Gastrocnemius medialis (tissue), 4 donors: Measurements from ENCODE around the gene MEIS1. TPM values are rescaled to one million over a fixed set of nuclear protein-coding genes. Genes with fewer than 3 reads are reported as not detected.

Experiments used
- ATAC-seq, 2 donors: fragments of 150-250 bp; one replicate each; pipeline ENCODE4 v1.9.1; 2016
- DNase-seq, 2 donors: peaks; one replicate each; pipeline ENCODE4 v3.0.0-alpha.2; 2019
- H3K27ac ChIP-seq, 4 donors: fragments of 200-600 bp; sonication (generic); 1 replicate in 1 of 4; 2 replicates in 3 of 4; pipeline ENCODE4 v1.5.1; 2016 to 2018; ENCODE audit warnings: mild to moderate bottlenecking in 2 of 4, moderate library complexity in 1 of 4
- H3K27me3 ChIP-seq, 3 donors: fragments of 200-600 bp; sonication (generic) in 2 of 3; 1 replicate in 1 of 3; 2 replicates in 2 of 3; pipeline versions ENCODE4 v1.5.1 to v1.6.0; 2016 to 2019; ENCODE audit warnings: mild to moderate bottlenecking in 1 of 3, moderate library complexity in 1 of 3
- H3K36me3 ChIP-seq, 2 donors: fragments of 200-600 bp; sonication (generic) in 1 of 2; one replicate each; pipeline ENCODE4 v1.5.1; 2017 to 2018
- H3K4me1 ChIP-seq, 2 donors: fragments of 200-600 bp; sonication (generic) in 1 of 2; one replicate each; pipeline ENCODE4 v1.5.1; 2016 to 2017; ENCODE audit warnings: mild to moderate bottlenecking in 2 of 2
- H3K4me3 ChIP-seq, 4 donors: fragments of 200-600 bp; sonication (generic) in 3 of 4; 1 replicate in 1 of 4; 2 replicates in 3 of 4; pipeline ENCODE4 v1.5.1; 2016 to 2019; ENCODE audit warnings: mild to moderate bottlenecking in 2 of 4
- H3K9me3 ChIP-seq, 3 donors: fragments of 200-600 bp; sonication (generic) in 2 of 3; 1 replicate in 1 of 3; 2 replicates in 2 of 3; pipeline ENCODE4 v1.5.1; 2016 to 2019
- POLR2A ChIP-seq, 2 donors: fragments of 450-650 bp; IDR thresholded peaks; one replicate each; pipeline ENCODE4 v1.6.1; 2017; ENCODE audit warnings: antibody characterized with exemption in 2 of 2, mild to moderate bottlenecking in 2 of 2, moderate library complexity in 2 of 2
- in situ Hi-C, 4 donors: fragments of 200-750 bp; cut with MboI; loops; one replicate each; pipeline versions ENCODE4 v1.15.0 to v1.8.0; 2017; ENCODE audit warnings: low sequenced_read_pairs in 4 of 4
- intact Hi-C: fragments of 100-400 bp; cut with DNase I; formaldehyde crosslinking; loops from one replicate; pipeline ENCODE4 v1.15.1; 2023; ENCODE audit warnings: low total_unique reads
- total RNA-seq, 4 donors: library from RNA; depleted of rRNA; stranded (reverse); fragments of >200 nt; gene quantifications; one replicate each; pipeline versions ENCODE4 v1.1.0 to v1.2.3, GENCODE V29; 2016
- TF ChIP-seq, protein P1 (sequence below), 5 experiments: fragments of 450-650 bp in 3 of 5; fragments of 200-600 bp in 2 of 5; sonication (generic) in 2 of 5; IDR thresholded peaks in 4 of 5; conservative IDR thresholded peaks in 1 of 5; 1 replicate in 4 of 5; 2 replicates in 1 of 5; pipeline ENCODE4 v1.5.1; 2016 to 2019; ENCODE audit warnings: antibody characterized with exemption in 5 of 5, mild to moderate bottlenecking in 3 of 5, moderate library complexity in 3 of 5

MEIS1 gene
- total RNA-seq, 4 donors from 2014 or later = 1.3 to 8.2 (median 2.0) TPM

DNA sequence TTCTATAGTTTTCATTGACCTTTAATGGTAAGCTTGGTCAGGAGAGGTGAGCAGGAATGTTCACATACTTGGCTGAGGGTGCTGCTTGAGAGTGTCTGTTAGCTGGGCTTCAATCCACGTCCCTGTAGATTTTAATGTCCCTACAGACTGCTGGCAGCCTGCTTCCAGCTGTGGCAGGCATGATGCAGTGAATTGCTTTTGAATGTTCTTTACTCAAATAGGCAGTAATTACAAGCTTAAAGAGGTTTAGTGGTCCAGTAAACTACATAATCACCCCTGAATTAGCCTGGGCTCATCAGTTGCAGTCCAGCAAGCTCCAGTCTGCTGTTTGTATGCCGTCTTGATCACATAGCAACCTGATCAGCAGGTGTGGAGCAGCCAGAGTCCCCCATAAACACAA is 102.1 kb downstream of the MEIS1 start:
- in situ Hi-C loops = no loop called here
- no peaks in the 10 kb centered on the region for H3K9me3 ChIP-seq
- no peaks in the 10 kb centered on the region for H3K36me3 ChIP-seq
- no peak overlapping the region for H3K4me3 ChIP-seq
- no peak for DNase-seq
- no peak for ATAC-seq
- no peak overlapping the region for H3K27ac ChIP-seq
- H3K27me3 ChIP-seq = no peaks in the 10 kb centered on the region
- H3K4me1 ChIP-seq = no peaks in the 10 kb centered on the region
- TF ChIP-seq POLR2A (IDR thresholded peaks at IDR 0.05) = no peak
- TF ChIP-seq, protein P1, sequence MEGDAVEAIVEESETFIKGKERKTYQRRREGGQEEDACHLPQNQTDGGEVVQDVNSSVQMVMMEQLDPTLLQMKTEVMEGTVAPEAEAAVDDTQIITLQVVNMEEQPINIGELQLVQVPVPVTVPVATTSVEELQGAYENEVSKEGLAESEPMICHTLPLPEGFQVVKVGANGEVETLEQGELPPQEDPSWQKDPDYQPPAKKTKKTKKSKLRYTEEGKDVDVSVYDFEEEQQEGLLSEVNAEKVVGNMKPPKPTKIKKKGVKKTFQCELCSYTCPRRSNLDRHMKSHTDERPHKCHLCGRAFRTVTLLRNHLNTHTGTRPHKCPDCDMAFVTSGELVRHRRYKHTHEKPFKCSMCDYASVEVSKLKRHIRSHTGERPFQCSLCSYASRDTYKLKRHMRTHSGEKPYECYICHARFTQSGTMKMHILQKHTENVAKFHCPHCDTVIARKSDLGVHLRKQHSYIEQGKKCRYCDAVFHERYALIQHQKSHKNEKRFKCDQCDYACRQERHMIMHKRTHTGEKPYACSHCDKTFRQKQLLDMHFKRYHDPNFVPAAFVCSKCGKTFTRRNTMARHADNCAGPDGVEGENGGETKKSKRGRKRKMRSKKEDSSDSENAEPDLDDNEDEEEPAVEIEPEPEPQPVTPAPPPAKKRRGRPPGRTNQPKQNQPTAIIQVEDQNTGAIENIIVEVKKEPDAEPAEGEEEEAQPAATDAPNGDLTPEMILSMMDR (IDR thresholded peaks at IDR 0.05 in 4 of 5, conservative IDR thresholded peaks at IDR 0.05 in 1 of 5) = no peak
- intact Hi-C loops = no loop called here

DNA sequence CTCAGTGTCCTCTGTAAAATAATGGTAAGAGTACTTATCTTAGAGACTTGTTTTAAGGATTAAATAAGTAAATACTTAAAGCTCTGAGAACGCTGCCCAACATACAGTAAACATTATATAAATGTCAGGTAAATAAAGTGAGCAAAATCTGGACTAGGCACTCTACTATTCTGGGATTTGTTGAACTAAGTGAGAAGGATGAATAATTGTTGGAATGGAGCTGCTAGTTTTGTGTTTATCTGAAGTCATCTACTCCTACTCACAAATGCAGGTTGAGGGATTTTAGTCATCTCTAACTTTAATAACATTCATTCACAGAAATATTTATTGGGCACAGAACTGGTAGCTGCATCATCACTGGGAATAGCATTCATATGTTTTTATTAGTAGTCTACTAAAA is 103.4 kb downstream of the MEIS1 start:
- in situ Hi-C loops (no loop called here), intact Hi-C loops (no loop called here)
- TF ChIP-seq POLR2A (IDR thresholded peaks at IDR 0.05) = no peak
- TF ChIP-seq, protein P1 (IDR thresholded peaks at IDR 0.05 in 4 of 5, conservative IDR thresholded peaks at IDR 0.05 in 1 of 5) = no peak
- Histone ChIP-seq H3K4me3 (no peak overlapping the region), H3K4me1 (no peaks in the 10 kb centered on the region), H3K27me3 (no peaks in the 10 kb centered on the region), H3K9me3 (no peaks in the 10 kb centered on the region), H3K27ac (no peak overlapping the region), H3K36me3 (no peaks in the 10 kb centered on the region)
- no peak for ATAC-seq
- no peak for DNase-seq

DNA sequence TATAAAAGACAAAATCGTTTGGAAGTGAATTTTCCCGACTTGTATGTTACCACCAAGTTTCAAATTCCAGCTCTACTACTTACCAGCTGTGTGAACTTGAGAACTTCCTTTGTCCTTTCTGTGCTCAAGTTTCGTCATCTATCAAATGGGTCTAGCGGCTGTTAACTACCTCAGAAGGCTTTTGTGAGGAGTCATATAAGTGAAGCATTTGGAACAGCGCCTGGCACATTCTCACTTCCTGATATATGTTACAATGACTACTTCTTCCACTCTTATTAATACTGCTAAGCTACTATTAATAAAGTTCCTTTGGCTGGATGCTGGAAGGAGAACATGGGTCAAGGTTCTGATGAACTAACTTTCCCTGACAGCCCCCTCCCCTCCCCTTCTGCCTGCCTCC is 104.5 kb downstream of the MEIS1 start:
- Histone ChIP-seq H3K27ac (no peak overlapping the region), H3K4me3 (no peak overlapping the region), H3K36me3 (no peaks in the 10 kb centered on the region), H3K9me3 (no peaks in the 10 kb centered on the region), H3K4me1 (no peaks in the 10 kb centered on the region), H3K27me3 (no peaks in the 10 kb centered on the region)
- intact Hi-C loops = no loop called here
- in situ Hi-C loops = no loop called here
- DNase-seq (no peak), ATAC-seq (no peak)
- TF ChIP-seq POLR2A (IDR thresholded peaks at IDR 0.05) = no peak
- TF ChIP-seq, protein P1 (IDR thresholded peaks at IDR 0.05 in 4 of 5, conservative IDR thresholded peaks at IDR 0.05 in 1 of 5) = no peak

DNA sequence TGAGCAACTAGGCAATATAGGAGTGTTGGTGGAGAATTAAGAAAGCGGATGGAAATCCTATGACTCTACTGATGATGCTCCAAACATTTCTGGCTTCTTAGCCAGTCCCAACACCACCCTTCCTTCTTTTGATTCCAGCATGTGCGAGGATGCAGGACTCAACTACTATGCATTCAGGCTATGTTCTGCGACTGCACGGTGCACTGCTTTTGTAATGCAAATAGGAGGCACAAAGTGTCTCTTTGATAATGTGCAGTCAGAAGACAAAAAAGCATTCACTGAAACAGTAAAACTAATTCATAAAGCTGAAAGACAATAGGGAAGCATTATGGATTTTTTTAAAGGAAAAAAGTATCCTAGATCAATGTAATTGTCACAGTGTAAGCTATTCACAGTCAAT is 106.7 kb downstream of the MEIS1 start:
- H3K36me3 ChIP-seq = no peaks in the 10 kb centered on the region
- intact Hi-C loops = no loop called here
- H3K27me3 ChIP-seq = no peaks in the 10 kb centered on the region
- H3K4me1 ChIP-seq = no peaks in the 10 kb centered on the region
- no peak overlapping the region for H3K27ac ChIP-seq
- ATAC-seq (no peak), DNase-seq (no peak)
- H3K9me3 ChIP-seq = no peaks in the 10 kb centered on the region
- H3K4me3 ChIP-seq = no peak overlapping the region
- TF ChIP-seq POLR2A (IDR thresholded peaks at IDR 0.05) = no peak
- TF ChIP-seq, protein P1 (IDR thresholded peaks at IDR 0.05 in 4 of 5, conservative IDR thresholded peaks at IDR 0.05 in 1 of 5) = no peak
- in situ Hi-C loops = no loop called here

DNA sequence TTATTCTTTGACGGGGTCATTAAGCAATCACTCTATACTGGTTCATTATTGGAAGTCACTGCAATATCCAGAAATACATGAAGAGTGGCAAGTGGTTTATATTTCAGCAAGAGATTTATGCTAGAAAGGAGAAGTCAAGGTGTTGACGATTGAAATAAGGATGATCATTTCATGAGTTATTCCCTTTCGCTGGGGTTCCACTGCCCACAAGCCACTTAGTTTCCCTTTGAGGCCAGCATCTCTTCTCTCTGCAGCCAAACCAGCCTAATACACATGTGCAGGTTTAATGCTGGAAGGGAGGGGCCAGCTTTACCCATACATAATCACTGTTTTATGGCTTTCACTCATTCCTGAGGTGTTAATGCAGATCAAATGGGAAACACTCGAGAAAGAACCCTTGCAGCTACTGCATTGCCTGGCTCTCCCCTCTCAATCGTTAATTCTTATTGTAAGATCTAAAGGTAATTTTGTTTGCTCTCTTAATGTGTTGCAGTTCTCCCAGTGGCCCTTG is 108.4 kb downstream of the MEIS1 start:
- in situ Hi-C loops (no loop called here), intact Hi-C loops (no loop called here)
- Histone ChIP-seq H3K4me1 (no peaks in the 10 kb centered on the region), H3K36me3 (no peaks in the 10 kb centered on the region), H3K4me3 (no peak overlapping the region), H3K27ac (no peak overlapping the region), H3K9me3 (no peaks in the 10 kb centered on the region), H3K27me3 (no peaks in the 10 kb centered on the region)
- no peak for DNase-seq
- no peak for ATAC-seq
- TF ChIP-seq, protein P1 (IDR thresholded peaks at IDR 0.05 in 4 of 5, conservative IDR thresholded peaks at IDR 0.05 in 1 of 5) = no peak
- no peak for TF ChIP-seq POLR2A (IDR thresholded peaks at IDR 0.05)
